Hematopoietic multipotent progenitor cell treated with erythropoietin and hydrocortisone succinate and interleukin-3 and kit ligand, for 8 days (in vitro differentiated cells): ENCODE measurements around the gene FATE1.

Source experiments
- DNase-seq: peaks from one replicate; pipeline ENCODE4 v3.0.0-alpha.2; 2015

FATE1 gene

DNA sequence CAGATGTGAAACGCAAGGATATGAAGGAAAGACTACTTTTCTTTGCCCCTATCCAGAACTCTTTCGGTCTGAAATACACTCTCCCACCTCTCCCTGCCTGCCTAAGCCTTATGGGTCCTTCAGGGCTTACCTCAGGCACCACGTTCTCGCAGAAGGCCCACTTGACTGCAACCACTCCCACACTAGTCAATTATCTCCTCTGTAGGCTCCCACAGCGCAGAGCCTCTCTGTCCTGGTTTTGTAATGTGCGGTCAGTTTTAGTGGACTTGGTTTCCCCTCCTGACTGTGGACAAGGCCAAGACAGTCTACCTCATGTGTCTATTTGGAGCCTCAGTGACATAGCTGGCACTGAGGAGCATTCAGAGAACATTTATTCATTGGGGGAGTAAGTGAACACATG is 29.8 kb downstream of the FATE1 start:
- DNase-seq = no peak

DNA sequence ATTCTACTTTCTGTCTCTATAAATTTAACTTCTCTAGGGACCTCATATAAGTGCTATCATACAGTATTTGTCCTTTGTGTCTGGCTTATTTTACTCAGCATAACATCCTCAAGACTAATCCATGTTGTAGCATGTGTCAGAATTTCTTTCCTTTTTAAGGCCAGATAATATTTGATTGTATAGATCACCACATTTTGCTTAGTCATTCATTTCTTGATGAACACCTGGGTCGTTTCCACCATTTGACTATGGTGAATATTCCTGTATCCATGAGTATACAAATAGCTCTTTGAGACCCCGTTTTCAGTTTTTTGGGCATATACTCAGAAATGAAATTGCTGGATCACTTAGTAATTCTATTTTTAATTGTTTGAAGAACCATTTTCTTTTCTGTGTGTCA is 30.7 kb downstream of the FATE1 start:
- DNase-seq = no peak

DNA sequence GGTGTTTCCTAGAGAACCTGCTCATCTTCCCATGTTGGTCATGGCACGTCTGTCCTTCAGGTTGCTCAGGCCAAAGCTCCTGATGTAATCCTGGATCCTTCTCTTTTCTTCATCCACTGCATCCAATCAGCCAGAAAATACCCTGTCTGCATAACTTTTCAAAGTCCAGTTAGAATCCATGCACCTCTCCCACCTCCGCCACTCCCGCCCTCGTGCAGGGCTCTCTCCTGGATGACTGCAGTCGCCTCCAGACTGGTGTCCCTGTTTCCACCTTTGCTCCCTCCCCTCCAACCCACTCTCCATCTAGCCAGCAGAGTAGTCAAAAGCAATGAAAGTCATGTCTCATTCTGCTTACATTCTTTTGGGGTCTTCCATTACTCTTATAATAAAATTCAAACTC is 34.7 kb downstream of the FATE1 start:
- DNase-seq = no peak

DNA sequence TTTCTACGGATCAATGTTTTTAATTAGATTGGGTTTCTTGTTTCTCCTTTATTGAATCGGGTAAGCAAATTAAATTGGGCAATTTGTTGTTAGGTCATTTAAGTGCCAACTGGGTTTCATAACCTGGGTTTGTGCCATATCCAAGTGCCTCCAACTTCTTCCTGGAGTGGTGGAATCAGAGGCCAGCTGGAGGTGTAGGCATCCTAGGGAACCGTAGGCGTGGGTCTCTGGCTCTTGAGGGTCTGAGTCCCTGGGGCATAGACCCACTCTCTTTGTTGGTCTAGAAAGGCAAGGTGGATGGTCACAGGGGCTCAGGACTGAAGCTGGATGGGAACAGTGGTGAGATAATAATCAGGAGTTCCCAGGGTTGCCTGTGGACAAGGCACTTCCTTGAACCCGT is 37.0 kb downstream of the FATE1 start:
- no peak for DNase-seq

DNA sequence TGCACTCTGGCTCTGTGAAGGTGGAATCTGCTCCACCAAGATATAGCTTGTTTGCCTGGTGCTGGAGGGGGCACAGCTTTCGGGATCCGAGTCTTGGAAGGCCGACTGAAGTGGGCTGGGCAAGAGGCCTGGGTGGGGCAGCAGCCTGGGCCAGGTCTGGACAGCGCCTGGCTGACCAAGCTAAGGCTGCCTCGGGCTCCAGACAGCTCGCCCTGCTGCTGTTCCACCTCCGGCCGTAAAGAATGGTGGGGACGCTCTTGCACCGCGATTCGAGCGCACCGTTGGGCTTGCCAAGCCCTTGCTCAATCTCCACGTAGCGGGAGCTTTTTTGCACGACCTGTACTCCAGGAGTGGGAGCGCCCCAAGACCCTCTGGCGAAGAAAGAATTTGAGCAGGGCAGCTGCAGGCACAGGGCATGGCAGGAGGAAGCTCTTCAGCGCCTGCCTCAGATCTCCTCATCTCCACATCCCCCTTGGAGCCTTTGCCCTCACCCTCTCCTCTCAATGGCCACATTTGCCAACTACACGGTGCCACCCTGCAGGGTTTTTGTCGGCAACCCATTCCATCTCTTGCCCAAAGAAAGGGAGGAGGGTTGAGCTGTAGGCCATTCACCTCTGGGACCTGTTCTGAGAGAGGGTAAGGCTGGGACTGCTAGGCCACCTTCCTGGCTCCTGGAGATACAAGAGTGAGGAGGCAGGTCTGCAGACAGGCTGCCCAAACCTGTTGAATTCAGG is 37.6 kb downstream of the FATE1 start:
- DNase-seq = peak; percentile 7

DNA sequence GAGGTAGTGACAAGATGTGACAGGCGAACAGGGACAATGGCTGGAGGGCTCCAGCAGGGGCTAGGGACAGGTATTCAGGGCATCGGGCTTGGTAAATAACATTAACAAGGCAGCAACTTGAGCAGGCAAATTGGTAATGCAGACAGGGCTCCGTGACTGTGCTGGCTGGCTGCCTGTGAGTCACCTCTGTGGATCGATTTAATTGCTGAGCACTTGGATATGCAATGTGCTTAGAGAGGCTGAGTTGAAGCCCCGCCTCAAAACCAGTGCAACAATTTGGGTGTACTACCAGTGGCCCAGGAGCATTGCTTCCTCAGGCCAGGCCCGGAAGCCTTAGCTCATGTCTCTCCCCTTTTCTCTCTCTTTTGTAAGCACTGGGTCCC is 38.2 kb downstream of the FATE1 start:
- no peak for DNase-seq

DNA sequence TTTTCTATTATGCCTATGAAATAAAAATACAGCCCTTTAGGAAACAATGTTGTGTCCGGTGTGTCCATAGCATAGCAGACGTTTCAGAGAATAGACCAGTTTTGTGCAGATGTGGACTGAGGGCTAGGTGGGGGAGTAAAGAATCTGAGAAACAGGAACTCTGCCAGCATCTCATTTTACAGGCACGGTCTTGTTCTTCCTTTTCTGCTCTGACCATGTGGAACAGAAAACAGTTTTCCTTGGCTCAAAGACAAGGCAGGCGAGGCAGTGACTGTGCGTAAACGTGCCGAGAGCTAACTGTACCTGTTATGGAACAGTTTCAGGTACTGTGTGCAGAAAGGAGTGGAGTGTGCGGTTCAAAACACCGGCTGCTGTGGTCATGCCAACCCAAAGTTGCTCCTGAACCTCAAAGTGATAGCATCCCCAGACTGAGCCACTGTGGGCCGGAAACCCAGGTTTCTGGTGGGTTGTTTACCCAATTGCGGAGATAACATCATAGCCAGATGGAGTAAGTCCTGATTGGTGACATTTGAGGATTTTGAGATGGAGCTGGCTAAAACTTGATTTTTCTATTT is 38.9 kb downstream of the FATE1 start:
- no peak for DNase-seq

DNA sequence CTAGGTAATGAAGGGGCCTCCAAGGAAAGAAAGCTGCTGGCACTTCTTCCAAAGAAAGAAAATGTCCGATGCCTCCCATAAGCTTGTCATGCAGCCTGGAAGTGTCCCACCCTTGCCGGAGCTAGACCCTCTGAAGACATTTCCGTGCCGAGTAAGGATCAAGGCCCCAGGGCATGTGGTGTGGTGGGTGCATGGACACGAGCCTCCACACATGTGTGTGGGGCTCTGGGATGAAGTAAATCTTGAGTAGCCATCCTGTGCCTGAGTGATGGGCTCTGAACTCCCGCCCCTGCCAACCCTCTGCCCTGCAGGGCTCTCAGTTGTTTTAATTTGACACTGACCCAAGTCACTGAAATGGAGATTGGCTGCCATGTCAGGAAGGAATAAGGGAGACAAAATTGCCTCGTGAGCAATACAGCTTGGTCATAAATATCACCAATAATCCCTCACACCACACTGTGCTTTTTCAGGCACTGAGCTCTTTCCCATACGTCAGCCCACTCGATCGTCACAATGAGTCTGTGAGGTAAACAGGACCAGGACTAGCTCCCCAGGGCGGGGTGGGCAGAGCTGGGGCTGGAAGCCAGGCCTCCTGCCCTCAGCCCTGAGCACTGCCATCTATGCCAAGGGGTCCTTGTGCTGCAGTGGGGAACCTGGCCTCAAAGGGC is 43.3 kb downstream of the FATE1 start:
- DNase-seq = no peak

DNA sequence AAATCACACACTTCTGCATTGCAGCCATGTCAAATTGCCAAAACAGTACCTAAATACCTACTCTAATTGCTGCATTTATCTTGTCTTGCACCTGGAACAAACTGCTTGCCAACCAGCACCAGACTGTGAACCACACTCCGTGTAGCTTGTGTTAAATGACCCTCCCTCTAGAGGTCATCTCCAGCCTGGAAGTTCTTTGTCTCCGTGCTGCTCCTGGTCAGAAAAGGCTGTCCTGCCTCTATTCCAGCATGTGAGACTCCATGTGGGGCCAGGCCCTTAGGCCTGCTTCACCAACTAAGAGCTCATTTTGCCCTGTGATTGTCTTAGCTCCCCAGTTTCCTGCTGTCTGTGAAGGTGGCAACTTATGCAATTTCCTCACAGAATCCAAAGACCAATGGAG is 47.0 kb downstream of the FATE1 start:
- no peak for DNase-seq

DNA sequence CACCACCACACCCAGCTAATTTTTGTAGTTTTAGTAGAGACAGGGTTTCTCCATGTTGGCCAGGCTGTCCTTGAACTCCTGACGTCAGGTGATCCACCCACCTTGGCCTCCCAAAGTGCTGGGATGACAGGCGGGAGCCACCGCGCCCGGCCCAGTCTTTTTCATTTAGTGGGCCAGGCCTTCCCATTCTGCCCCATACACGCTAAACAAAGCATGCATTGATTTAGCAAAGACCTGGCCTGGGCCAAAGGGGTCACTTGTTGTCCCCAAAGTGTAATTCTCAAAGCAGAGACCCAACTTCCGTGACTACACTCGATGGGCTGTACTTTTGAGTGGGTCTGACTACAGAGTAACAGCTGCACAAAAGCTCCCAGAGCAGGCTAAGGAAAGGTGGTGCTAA is 47.9 kb downstream of the FATE1 start:
- DNase-seq = no peak

DNA sequence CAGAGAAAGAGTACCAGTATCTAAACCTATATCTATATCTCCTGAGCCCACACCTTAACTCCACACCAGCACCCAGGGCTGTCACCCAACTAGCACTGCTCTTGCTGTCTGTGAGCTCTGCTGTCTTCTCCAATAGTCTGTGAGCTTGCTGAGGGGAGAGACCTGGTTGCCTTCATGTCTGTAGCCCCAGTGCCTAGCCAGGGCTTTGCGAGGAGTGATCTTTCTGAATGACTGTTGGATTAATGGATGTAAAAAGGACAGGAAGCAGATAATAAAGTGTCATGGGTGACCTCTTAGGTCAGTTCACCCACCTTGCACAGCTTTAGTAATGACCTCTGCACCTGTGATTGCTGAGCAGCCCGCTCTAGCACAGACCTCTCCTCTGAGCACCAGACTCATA is 49.2 kb downstream of the FATE1 start:
- DNase-seq = no peak

DNA sequence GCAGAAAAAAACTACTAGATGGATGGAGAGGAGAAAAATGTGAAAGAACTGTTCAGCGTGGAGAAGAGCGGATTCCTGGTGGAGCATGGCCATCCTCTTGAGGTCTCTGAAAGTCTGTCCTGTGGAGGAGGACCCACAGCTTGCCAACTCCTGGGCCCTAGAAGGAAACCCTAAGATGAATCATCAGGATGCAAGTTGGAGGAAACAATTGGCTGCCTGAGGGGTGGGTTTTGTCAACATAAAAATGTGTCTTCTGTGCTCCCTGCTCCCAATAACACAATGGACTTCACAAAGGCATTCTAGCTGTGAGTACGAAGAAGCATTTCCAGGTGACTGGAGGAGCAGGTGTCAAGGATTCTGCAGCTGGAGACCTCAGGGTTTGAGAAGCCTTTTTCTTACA is 55.9 kb downstream of the FATE1 start:
- no peak for DNase-seq
